Left ventricle myocardium inferior (tissue), 1 donor: ENCODE data around the gene AXIN1. TPM values are rescaled to one million over a fixed set of nuclear protein-coding genes. Genes with fewer than 3 reads are reported as not detected.

Experiments used
- total RNA-seq: library from RNA; stranded (reverse); fragmentation: NEBNext Ultra II Directional; extraction: Animal tissue kit (Norgen Biotek cat#: 25700); gene quantifications from one replicate; pipeline ENCODE4 v1.2.1, GENCODE V29; 2021
- donor health status: DM: no; HTN: yes; CAD: no; lungs with severe emphysema.

The AXIN1 gene
- total RNA-seq, 1 donor from 2014 or later, result 12.2 TPM

Other genes starting within 250 kb of the AXIN1 start
- 18.4 TPM for gene NPRL3, start 214.1 kb downstream of the AXIN1 start, total RNA-seq
- not detected for gene HBZ, start 200.1 kb downstream of the AXIN1 start, total RNA-seq
- not detected for gene HBM, start 186.7 kb downstream of the AXIN1 start, total RNA-seq
- 59.1 TPM for gene HBA2, start 179.8 kb downstream of the AXIN1 start, total RNA-seq
- gene HBA1, start 176.0 kb downstream of the AXIN1 start, total RNA-seq, result 78.7 TPM
- gene HBQ1, start 172.3 kb downstream of the AXIN1 start, total RNA-seq, result not detected
- gene LUC7L, start 123.3 kb downstream of the AXIN1 start, total RNA-seq, result 23.3 TPM
- gene FAM234A, start 117.9 kb downstream of the AXIN1 start, total RNA-seq, result 135 TPM
- 16.4 TPM for gene RGS11, start 76.8 kb downstream of the AXIN1 start, total RNA-seq
- 7.0 TPM for gene ARHGDIG, start 72.1 kb downstream of the AXIN1 start, total RNA-seq
- gene PDIA2, start 69.6 kb downstream of the AXIN1 start, total RNA-seq, result 1.6 TPM
- 76.1 TPM for gene MRPL28, start 17.8 kb upstream of the AXIN1 start, total RNA-seq
- gene PGAP6, start 29.3 kb upstream of the AXIN1 start, total RNA-seq, result 30.4 TPM
- 101 TPM for gene NME4, start 44.5 kb upstream of the AXIN1 start, total RNA-seq
- gene DECR2, start 49.2 kb upstream of the AXIN1 start, total RNA-seq, result 8.4 TPM
- 27.4 TPM for gene RAB11FIP3, start 72.9 kb upstream of the AXIN1 start, total RNA-seq
- gene CAPN15, start 175.0 kb upstream of the AXIN1 start, total RNA-seq, result 17.4 TPM
- gene PRR35, start 207.7 kb upstream of the AXIN1 start, total RNA-seq, result not detected
- gene NHLRC4, start 214.3 kb upstream of the AXIN1 start, total RNA-seq, result 0.11 TPM
- 21.4 TPM for gene PIGQ, start 217.2 kb upstream of the AXIN1 start, total RNA-seq
- gene RAB40C, start 237.3 kb upstream of the AXIN1 start, total RNA-seq, result 10.3 TPM